H9 (cell line): ENCODE results near the gene ITLN1. TPM values are rescaled to one million over a fixed set of nuclear protein-coding genes. Genes with fewer than 3 reads are reported as not detected.

Experiments
- DNase-seq: peaks from one replicate; pipeline ENCODE4 v3.0.0-alpha.2; 2017
- H2AFZ ChIP-seq: one replicate; pipeline ENCODE4 v1.6.1; 2013; ENCODE audit warnings: mild to moderate bottlenecking, low read length, control low read depth, moderate library complexity
- H2AK5ac ChIP-seq: 2 replicates; pipeline ENCODE4 v1.6.1; 2013; ENCODE audit warnings: low read length, control low read depth, mixed read lengths; ENCODE audit not compliant: insufficient read length
- H2BK120ac ChIP-seq: one replicate; pipeline ENCODE4 v1.6.1; 2013; ENCODE audit warnings: low read depth, mild to moderate bottlenecking, low read length, control low read depth, inconsistent platforms; ENCODE audit not compliant: poor library complexity, severe bottlenecking
- H2BK12ac ChIP-seq: 2 replicates; pipeline ENCODE4 v1.6.1; 2013; ENCODE audit warnings: low read length, control low read depth, mixed read lengths, low read depth; ENCODE audit not compliant: insufficient read length
- H2BK15ac ChIP-seq: 2 replicates; pipeline ENCODE4 v1.6.1; 2013; ENCODE audit warnings: low read depth, low read length, control low read depth
- H2BK20ac ChIP-seq: one replicate; pipeline ENCODE4 v1.6.1; 2013; ENCODE audit warnings: low read depth, mild to moderate bottlenecking, low read length, control low read depth, inconsistent platforms; ENCODE audit not compliant: poor library complexity, severe bottlenecking
- H2BK5ac ChIP-seq: 2 replicates; pipeline ENCODE4 v1.6.1; 2013; ENCODE audit warnings: low read length, control low read depth, mixed read lengths; ENCODE audit not compliant: insufficient read length
- H3K14ac ChIP-seq: 2 replicates; pipeline ENCODE4 v1.6.1; 2013; ENCODE audit warnings: low read length, control low read depth; ENCODE audit not compliant: insufficient read depth
- H3K18ac ChIP-seq: 2 replicates; pipeline ENCODE4 v1.6.1; 2013; ENCODE audit warnings: low read depth, mild to moderate bottlenecking, mixed read lengths, low read length, control low read depth; ENCODE audit not compliant: insufficient read length
- H3K23ac ChIP-seq: 2 replicates; pipeline ENCODE4 v1.6.1; 2013; ENCODE audit warnings: low read length, control low read depth, mixed read lengths, low read depth; ENCODE audit not compliant: insufficient read length
- H3K23me2 ChIP-seq: 2 replicates; pipeline ENCODE4 v1.6.1; 2013; ENCODE audit warnings: low read depth, mild to moderate bottlenecking, mixed read lengths, low read length, control low read depth; ENCODE audit not compliant: insufficient read length, poor library complexity, severe bottlenecking
- H3K27ac ChIP-seq: 2 replicates; pipeline ENCODE4 v1.5.1; 2013; ENCODE audit warnings: low read length, control low read depth, mixed read lengths, low read depth; ENCODE audit not compliant: insufficient read length
- H3K27me3 ChIP-seq: 2 replicates; pipeline ENCODE4 v1.6.1; 2013; ENCODE audit warnings: low read length, control low read depth, inconsistent platforms; ENCODE audit not compliant: insufficient read depth
- H3K4ac ChIP-seq: 2 replicates; pipeline ENCODE4 v1.6.1; 2013; ENCODE audit warnings: low read depth, mild to moderate bottlenecking, control low read depth, inconsistent platforms, low read length, moderate library complexity
- H3K4me1 ChIP-seq: 2 replicates; pipeline ENCODE4 v1.6.1; 2013; ENCODE audit warnings: low read length, control low read depth, inconsistent platforms; ENCODE audit not compliant: insufficient read depth
- H3K4me2 ChIP-seq: 2 replicates; pipeline ENCODE4 v1.6.1; 2013; ENCODE audit warnings: low read length, control low read depth, mixed read lengths; ENCODE audit not compliant: insufficient read length, insufficient read depth
- H3K56ac ChIP-seq: 2 replicates; pipeline ENCODE4 v1.6.1; 2013; ENCODE audit warnings: low read depth, mild to moderate bottlenecking, mixed read lengths, low read length, control low read depth; ENCODE audit not compliant: insufficient read length
- H3K79me1 ChIP-seq: 2 replicates; pipeline ENCODE4 v1.6.1; 2013; ENCODE audit warnings: low read depth, mild to moderate bottlenecking, moderate library complexity, low read length, control low read depth, inconsistent platforms; ENCODE audit not compliant: insufficient read depth, poor library complexity, severe bottlenecking
- H3K79me2 ChIP-seq: 2 replicates; pipeline ENCODE4 v1.6.1; 2013; ENCODE audit warnings: low read length, control low read depth, inconsistent platforms; ENCODE audit not compliant: insufficient read depth
- H3K9ac ChIP-seq: 2 replicates; pipeline ENCODE4 v1.6.1; 2013; ENCODE audit warnings: low read length, control low read depth, mixed read lengths; ENCODE audit not compliant: insufficient read length; ENCODE audit errors: extremely low read depth
- H3K9me3 ChIP-seq: one replicate; pipeline ENCODE4 v1.6.1; 2013; ENCODE audit warnings: low read depth, low read length, inconsistent platforms; ENCODE audit not compliant: control insufficient read depth
- H3T11ph ChIP-seq: one replicate; pipeline ENCODE4 v1.6.1; 2013; ENCODE audit warnings: mild to moderate bottlenecking, low read length, control low read depth, inconsistent platforms
- H4K20me1 ChIP-seq: one replicate; pipeline ENCODE4 v1.6.1; 2013; ENCODE audit not compliant: control insufficient read depth, insufficient read length, insufficient read depth
- H4K5ac ChIP-seq: 2 replicates; pipeline ENCODE4 v1.6.1; 2013; ENCODE audit warnings: low read depth, mild to moderate bottlenecking, mixed read lengths, low read length, control low read depth; ENCODE audit not compliant: insufficient read length
- H4K8ac ChIP-seq: replicated peaks from 2 replicates; pipeline ENCODE4 v1.6.1; 2013; ENCODE audit warnings: low read length, control low read depth, mixed read lengths, low read depth; ENCODE audit not compliant: insufficient read length
- H4K91ac ChIP-seq: 2 replicates; pipeline ENCODE4 v1.6.1; 2013; ENCODE audit warnings: low read depth, mild to moderate bottlenecking, moderate library complexity, mixed read lengths, low read length, control low read depth; ENCODE audit not compliant: insufficient read length
- H3K27ac Mint-ChIP-seq, 3 experiments: 2 replicates in 2 of 3; 3 replicates in 1 of 3; pipeline ENCODE4 v1.8.0; 2020 to 2021; ENCODE audit warnings: mixed read lengths in 3 of 3, mild to moderate bottlenecking in 1 of 3, moderate library complexity in 1 of 3
- H3K27me3 Mint-ChIP-seq: 2 replicates; pipeline ENCODE4 v1.8.0; 2021; ENCODE audit warnings: low read depth, mild to moderate bottlenecking, moderate library complexity, mixed read lengths
- H3K36me3 Mint-ChIP-seq, 3 experiments: 2 replicates in 2 of 3; 3 replicates in 1 of 3; pipeline ENCODE4 v1.8.0; 2020 to 2021; ENCODE audit warnings: low read depth in 3 of 3, mixed read lengths in 3 of 3; ENCODE audit not compliant: insufficient read depth in 1 of 3
- H3K4me1 Mint-ChIP-seq, 2 experiments: 2 replicates each; pipeline ENCODE4 v1.8.0; 2020; ENCODE audit warnings: mixed read lengths in 2 of 2
- H3K4me3 Mint-ChIP-seq, 2 experiments: 2 replicates in 1 of 2; 3 replicates in 1 of 2; pipeline ENCODE4 v1.8.0; 2020 to 2021; ENCODE audit warnings: mild to moderate bottlenecking in 2 of 2, mixed read lengths in 2 of 2, moderate library complexity in 1 of 2
- H3K9me3 Mint-ChIP-seq, 2 experiments: 2 replicates in 1 of 2; 3 replicates in 1 of 2; pipeline ENCODE4 v1.8.0; 2020; ENCODE audit warnings: mild to moderate bottlenecking in 2 of 2, mixed read lengths in 2 of 2, moderate library complexity in 1 of 2
- WGBS: extraction: QIAGEN DNeasy Blood & Tissue Kit; methylation state at CpG from one replicate; pipeline ENCODE4 v1.1.7; 2013; ENCODE audit warnings: missing lambda C conversion rate, low lambda C conversion rate, mixed read lengths; ENCODE audit not compliant: insufficient read length; ENCODE audit errors: extremely low coverage; 5-methylcytosine and 5-hydroxymethylcytosine counted together
- total RNA-seq: library from RNA; stranded (reverse); gene quantifications from 2 replicates; pipeline ENCODE4 v1.2.1, GENCODE V29; 2021
- TF ChIP-seq, protein P1 (sequence below): fragments of 200-600 bp; sonication (generic); conservative IDR thresholded peaks from 3 replicates; pipeline ENCODE4 v1.8.0; 2021; ENCODE audit warnings: antibody characterized with exemption, mild to moderate bottlenecking

ITLN1 gene
- total RNA-seq, 1 experiment from 2014 or later, result not detected

GRCh38 chr1:160880216-160880615 lies 4.8 kb downstream of the ITLN1 start:
- H2BK15ac ChIP-seq, result no peak overlapping the region
- no peak for DNase-seq
- H3K9me3 Mint-ChIP-seq, result 0 out of 5 replicates have a peak, but pooled peaks cover 0 to 2% of the 10 kb centered on the region in 2 experiments

More at GRCh38 chr1:160880216-160880615, 4.8 kb downstream of the ITLN1 start:
- H3K9ac ChIP-seq, result no peak overlapping the region
- no peaks in the 10 kb centered on the region for H3K4me1 ChIP-seq
- no peak overlapping the region for H3K14ac ChIP-seq
- no peaks in the 10 kb centered on the region for H4K20me1 ChIP-seq
- no peak overlapping the region for H2BK5ac ChIP-seq
- Mint-ChIP-seq H3K27ac (no peak overlapping the region), H3K27me3 (peaks cover 2% of the 10 kb centered on the region), H3K4me1 (peaks cover 4 to 6% of the 10 kb centered on the region in 2 experiments), H3K36me3 (no peaks in the 10 kb centered on the region), H3K4me3 (no peak overlapping the region)
- H3K18ac ChIP-seq, result no peak overlapping the region
- H2BK12ac ChIP-seq, result no peak overlapping the region
- no peak overlapping the region for H3K23ac ChIP-seq
- H3T11ph ChIP-seq, result no peak overlapping the region
- H3K4me2 ChIP-seq, result no peak overlapping the region
- TF ChIP-seq, protein P1, sequence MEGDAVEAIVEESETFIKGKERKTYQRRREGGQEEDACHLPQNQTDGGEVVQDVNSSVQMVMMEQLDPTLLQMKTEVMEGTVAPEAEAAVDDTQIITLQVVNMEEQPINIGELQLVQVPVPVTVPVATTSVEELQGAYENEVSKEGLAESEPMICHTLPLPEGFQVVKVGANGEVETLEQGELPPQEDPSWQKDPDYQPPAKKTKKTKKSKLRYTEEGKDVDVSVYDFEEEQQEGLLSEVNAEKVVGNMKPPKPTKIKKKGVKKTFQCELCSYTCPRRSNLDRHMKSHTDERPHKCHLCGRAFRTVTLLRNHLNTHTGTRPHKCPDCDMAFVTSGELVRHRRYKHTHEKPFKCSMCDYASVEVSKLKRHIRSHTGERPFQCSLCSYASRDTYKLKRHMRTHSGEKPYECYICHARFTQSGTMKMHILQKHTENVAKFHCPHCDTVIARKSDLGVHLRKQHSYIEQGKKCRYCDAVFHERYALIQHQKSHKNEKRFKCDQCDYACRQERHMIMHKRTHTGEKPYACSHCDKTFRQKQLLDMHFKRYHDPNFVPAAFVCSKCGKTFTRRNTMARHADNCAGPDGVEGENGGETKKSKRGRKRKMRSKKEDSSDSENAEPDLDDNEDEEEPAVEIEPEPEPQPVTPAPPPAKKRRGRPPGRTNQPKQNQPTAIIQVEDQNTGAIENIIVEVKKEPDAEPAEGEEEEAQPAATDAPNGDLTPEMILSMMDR, result no peak
- no peak overlapping the region for H4K8ac ChIP-seq
- no peak overlapping the region for H2AFZ ChIP-seq
- H3K27me3 ChIP-seq, result no peaks in the 10 kb centered on the region
- no peak overlapping the region for H3K27ac ChIP-seq
- no peaks in the 10 kb centered on the region for H3K79me1 ChIP-seq
- H3K23me2 ChIP-seq, result no peaks in the 10 kb centered on the region
- no peak overlapping the region for H4K91ac ChIP-seq
- H2BK20ac ChIP-seq, result no peak overlapping the region
- H4K5ac ChIP-seq, result no peak overlapping the region
- no peak overlapping the region for H3K4ac ChIP-seq
- H2BK120ac ChIP-seq, result no peak overlapping the region
- H2AK5ac ChIP-seq, result no peak overlapping the region
- H3K56ac ChIP-seq, result no peak overlapping the region
- no peaks in the 10 kb centered on the region for H3K9me3 ChIP-seq
- WGBS, result no CpG with 5 or more reads among the region's 3 CpGs
- no peaks in the 10 kb centered on the region for H3K79me2 ChIP-seq
